ENCODE results near the gene FCHSD1.
A peak's percentile ranks its signal among the peaks of the same experiment; 100 is the strongest.

FCHSD1 gene

GRCh38 chr5:141623611-141624010, 27.6 kb downstream of the FCHSD1 start:
- in situ Hi-C loops (cut with MboI; ENCODE audit: low sequenced_read_pairs, unreplicated experiment): no loop called here
- no peak for DNase-seq (ENCODE audit: low spot score)
- no peak for TF ChIP-seq CTCF (IDR thresholded peaks at IDR 0.05; ENCODE audit: borderline replicate concordance, control extremely low read depth, extremely low read depth, insufficient read depth, missing control alignments)

GRCh38 chr5:141623186-141623585, 28.0 kb downstream of the FCHSD1 start:
- peak; percentile 57 for DNase-seq (ENCODE audit: low spot score)
- TF ChIP-seq CTCF (IDR thresholded peaks at IDR 0.05; ENCODE audit: borderline replicate concordance, control extremely low read depth, extremely low read depth, insufficient read depth, missing control alignments): no peak
- in situ Hi-C loops (cut with MboI; ENCODE audit: low sequenced_read_pairs, unreplicated experiment): no loop called here

- in situ Hi-C loops (cut with MboI; ENCODE audit: low sequenced_read_pairs, unreplicated experiment): no loop called here
- TF ChIP-seq CTCF (IDR thresholded peaks at IDR 0.05; ENCODE audit: borderline replicate concordance, control extremely low read depth, extremely low read depth, insufficient read depth, missing control alignments): peak; percentile 96
- peak; percentile 96 for DNase-seq (ENCODE audit: low spot score)
These were observed 32.2 kb downstream of the FCHSD1 start, which contains the start of gene DIAPH1 for GRCh38 chr5:141618804-141619554. TSS of gene DIAPH1 (minus strand) at chr5:141619000. CDS start at chr5:141618914, 86 bp downstream.

GRCh38 chr5:141618030-141618803, 33.0 kb downstream of the FCHSD1 start:
- in situ Hi-C loops (cut with MboI; ENCODE audit: low sequenced_read_pairs, unreplicated experiment): no loop called here
- peak; percentile 49 for DNase-seq (ENCODE audit: low spot score)

GRCh38 chr5:141617682-141618029, 33.6 kb downstream of the FCHSD1 start:
- no peak for DNase-seq (ENCODE audit: low spot score)
- no peak for TF ChIP-seq CTCF (IDR thresholded peaks at IDR 0.05; ENCODE audit: borderline replicate concordance, control extremely low read depth, extremely low read depth, insufficient read depth, missing control alignments)
- in situ Hi-C loops (cut with MboI; ENCODE audit: low sequenced_read_pairs, unreplicated experiment): no loop called here

More at GRCh38 chr5:141618030-141618803, 33.0 kb downstream of the FCHSD1 start:
- no peak for TF ChIP-seq CTCF (IDR thresholded peaks at IDR 0.05; ENCODE audit: borderline replicate concordance, control extremely low read depth, extremely low read depth, insufficient read depth, missing control alignments)

GRCh38 chr5:141617128-141617527, 34.1 kb downstream of the FCHSD1 start:
- no peak for DNase-seq (ENCODE audit: low spot score)
- TF ChIP-seq CTCF (IDR thresholded peaks at IDR 0.05; ENCODE audit: borderline replicate concordance, control extremely low read depth, extremely low read depth, insufficient read depth, missing control alignments): no peak
- in situ Hi-C loops (cut with MboI; ENCODE audit: low sequenced_read_pairs, unreplicated experiment): no loop called here

All from GM13976 (cell line).